Measurements from ENCODE around the gene SOAT2.

DNA sequence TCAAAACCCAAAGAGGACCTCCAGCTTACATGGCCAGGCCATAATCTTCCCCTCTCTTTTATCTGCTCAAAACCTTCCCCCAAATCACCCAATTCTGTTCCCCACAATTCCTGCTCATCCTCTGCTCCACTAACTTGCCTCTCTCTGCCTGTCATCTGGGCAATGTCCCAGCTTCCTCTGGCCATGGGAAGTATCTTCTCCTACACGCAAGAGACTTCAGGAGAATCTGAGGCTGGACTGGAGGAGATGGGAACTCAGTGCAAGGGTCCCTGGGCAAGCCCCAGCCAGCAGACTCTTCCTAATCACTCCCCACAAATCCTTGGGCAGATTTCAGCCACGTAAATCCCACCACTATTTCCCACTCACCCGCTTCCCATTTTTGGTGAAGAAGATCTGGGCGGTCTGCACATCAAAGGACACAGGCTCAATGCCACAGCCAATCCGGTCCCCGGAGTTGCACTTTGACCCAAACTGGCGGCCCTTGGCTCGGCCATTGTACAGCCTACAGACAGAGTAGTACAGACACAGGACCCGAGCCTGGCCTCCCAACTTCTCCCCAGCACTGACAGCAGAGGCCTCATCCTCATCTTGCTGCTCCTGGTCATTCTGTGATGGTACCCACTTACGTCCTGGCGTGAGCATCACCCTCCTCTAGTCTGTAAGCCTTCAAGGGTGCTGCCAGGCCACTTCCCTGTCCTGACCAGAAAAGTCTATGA lies 28.8 kb upstream of the SOAT2 start:
- TF ChIP-seq, protein P1, sequence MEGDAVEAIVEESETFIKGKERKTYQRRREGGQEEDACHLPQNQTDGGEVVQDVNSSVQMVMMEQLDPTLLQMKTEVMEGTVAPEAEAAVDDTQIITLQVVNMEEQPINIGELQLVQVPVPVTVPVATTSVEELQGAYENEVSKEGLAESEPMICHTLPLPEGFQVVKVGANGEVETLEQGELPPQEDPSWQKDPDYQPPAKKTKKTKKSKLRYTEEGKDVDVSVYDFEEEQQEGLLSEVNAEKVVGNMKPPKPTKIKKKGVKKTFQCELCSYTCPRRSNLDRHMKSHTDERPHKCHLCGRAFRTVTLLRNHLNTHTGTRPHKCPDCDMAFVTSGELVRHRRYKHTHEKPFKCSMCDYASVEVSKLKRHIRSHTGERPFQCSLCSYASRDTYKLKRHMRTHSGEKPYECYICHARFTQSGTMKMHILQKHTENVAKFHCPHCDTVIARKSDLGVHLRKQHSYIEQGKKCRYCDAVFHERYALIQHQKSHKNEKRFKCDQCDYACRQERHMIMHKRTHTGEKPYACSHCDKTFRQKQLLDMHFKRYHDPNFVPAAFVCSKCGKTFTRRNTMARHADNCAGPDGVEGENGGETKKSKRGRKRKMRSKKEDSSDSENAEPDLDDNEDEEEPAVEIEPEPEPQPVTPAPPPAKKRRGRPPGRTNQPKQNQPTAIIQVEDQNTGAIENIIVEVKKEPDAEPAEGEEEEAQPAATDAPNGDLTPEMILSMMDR (conservative IDR thresholded peaks at IDR 0.05; ENCODE audit: low read depth, low read length): no peak
- TF ChIP-seq, protein P2, sequence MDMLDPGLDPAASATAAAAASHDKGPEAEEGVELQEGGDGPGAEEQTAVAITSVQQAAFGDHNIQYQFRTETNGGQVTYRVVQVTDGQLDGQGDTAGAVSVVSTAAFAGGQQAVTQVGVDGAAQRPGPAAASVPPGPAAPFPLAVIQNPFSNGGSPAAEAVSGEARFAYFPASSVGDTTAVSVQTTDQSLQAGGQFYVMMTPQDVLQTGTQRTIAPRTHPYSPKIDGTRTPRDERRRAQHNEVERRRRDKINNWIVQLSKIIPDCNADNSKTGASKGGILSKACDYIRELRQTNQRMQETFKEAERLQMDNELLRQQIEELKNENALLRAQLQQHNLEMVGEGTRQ (IDR thresholded peaks at IDR 0.05; ENCODE audit: low read depth, low read length): no peak
- no peak for TF ChIP-seq POLR2A (IDR thresholded peaks at IDR 0.05; ENCODE audit: low read depth, low read length)
- no peak for TF ChIP-seq RCOR1 (IDR thresholded peaks at IDR 0.05; ENCODE audit: insufficient replicate concordance, low read length)
- no peak for TF ChIP-seq FOS (IDR thresholded peaks at IDR 0.05; ENCODE audit: low read depth, low read length)
